DND-41 (cell line): ENCODE results near the gene SLC2A9.

Source experiments
- ATAC-seq: fragments of 200-7000 bp; cut with Tn5 transposase; 3 replicates; pipeline ENCODE4 v1.9.1; 2021; ENCODE audit warnings: low read depth; ENCODE audit not compliant: insufficient read depth
- DNase-seq: peaks from one replicate; pipeline ENCODE4 v3.0.0-alpha.2; 2020
- H2AFZ ChIP-seq: 2 replicates; pipeline ENCODE4 v1.6.0; 2012; ENCODE audit warnings: low read depth, low read length
- H3K27ac ChIP-seq: 2 replicates; pipeline ENCODE4 v1.5.1; 2012; ENCODE audit warnings: low read length, inconsistent platforms
- H3K27me3 ChIP-seq: fragments of 200-600 bp; sonication (generic); 2 replicates; pipeline ENCODE4 v1.6.0; 2012; ENCODE audit warnings: low read length, mild to moderate bottlenecking, inconsistent platforms; ENCODE audit not compliant: insufficient read depth, poor library complexity
- H3K36me3 ChIP-seq: 2 replicates; pipeline ENCODE4 v1.5.1; 2012; ENCODE audit warnings: low read length, inconsistent platforms; ENCODE audit not compliant: insufficient read depth
- H3K4me1 ChIP-seq: 2 replicates; pipeline ENCODE4 v1.5.1; 2012; ENCODE audit warnings: mild to moderate bottlenecking, low read length; ENCODE audit not compliant: insufficient read depth
- H3K4me2 ChIP-seq: 2 replicates; pipeline ENCODE4 v1.6.0; 2012; ENCODE audit warnings: mild to moderate bottlenecking, moderate library complexity, low read length, inconsistent platforms; ENCODE audit not compliant: insufficient read depth
- H3K4me3 ChIP-seq, 2 experiments: fragments of 200-600 bp in 1 of 2; shearing (Covaris generic) in 1 of 2; 2 replicates each; pipeline ENCODE4 v1.5.1; 2012 to 2016; ENCODE audit warnings: inconsistent platforms in 2 of 2, low read length in 2 of 2, mild to moderate bottlenecking in 2 of 2, low read depth in 1 of 2, moderate library complexity in 1 of 2
- H3K79me2 ChIP-seq: 2 replicates; pipeline ENCODE4 v1.6.0; 2012; ENCODE audit warnings: low read length, inconsistent platforms; ENCODE audit not compliant: insufficient read depth
- H3K9ac ChIP-seq: 2 replicates; pipeline ENCODE4 v1.6.0; 2012; ENCODE audit warnings: low read depth, mild to moderate bottlenecking, inconsistent platforms, low read length, moderate library complexity
- H3K9me3 ChIP-seq: 2 replicates; pipeline ENCODE4 v1.5.1; 2012; ENCODE audit warnings: low read length, moderate library complexity, mild to moderate bottlenecking, inconsistent platforms; ENCODE audit not compliant: insufficient read depth, severe bottlenecking
- H4K20me1 ChIP-seq: 2 replicates; pipeline ENCODE4 v1.6.0; 2012; ENCODE audit warnings: low read length; ENCODE audit not compliant: insufficient read depth
- EZH2 ChIP-seq: IDR thresholded peaks from 3 replicates; pipeline ENCODE4 v1.6.1; 2012; ENCODE audit warnings: borderline replicate concordance, low read depth, mild to moderate bottlenecking, moderate library complexity, low read length, inconsistent platforms; ENCODE audit not compliant: severe bottlenecking
- TF ChIP-seq, protein P1 (sequence below): IDR thresholded peaks from 2 replicates; pipeline ENCODE4 v1.5.1; 2012; ENCODE audit warnings: borderline replicate concordance, low read length, moderate library complexity, mild to moderate bottlenecking; ENCODE audit not compliant: poor library complexity, severe bottlenecking; ENCODE audit errors: extremely low read depth

SLC2A9 gene

DNA sequence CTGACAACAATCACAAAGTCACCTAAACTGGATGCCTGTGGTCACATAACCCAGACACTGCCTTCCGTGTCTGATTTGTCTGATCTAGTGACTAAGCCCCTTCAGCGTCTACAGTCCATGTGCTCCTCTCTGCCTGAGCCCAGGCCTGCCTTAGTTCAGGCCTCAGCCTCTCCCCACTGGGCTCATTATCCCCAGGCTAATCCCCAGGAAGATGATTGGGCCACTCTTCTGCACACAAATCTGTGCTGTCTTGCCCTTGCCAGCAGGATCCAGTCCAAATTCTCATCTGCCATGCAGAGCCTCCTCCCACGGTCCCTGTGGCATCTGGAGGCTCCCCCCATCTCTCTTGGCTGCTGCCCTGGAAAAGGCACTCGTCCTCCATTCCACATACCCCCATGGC lies 96.5 kb downstream of the SLC2A9 start:
- Histone ChIP-seq H3K4me2 (no peak overlapping the region), H3K4me1 (no peaks in the 10 kb centered on the region), H3K9ac (no peak overlapping the region), H3K27ac (no peak overlapping the region), H4K20me1 (no peaks in the 10 kb centered on the region), H3K79me2 (no peaks in the 10 kb centered on the region), H3K27me3 (no peaks in the 10 kb centered on the region), H2AFZ (no peak overlapping the region), H3K9me3 (no peaks in the 10 kb centered on the region), H3K4me3 (no peak overlapping the region), H3K36me3 (no peaks in the 10 kb centered on the region)
- TF ChIP-seq, protein P1, sequence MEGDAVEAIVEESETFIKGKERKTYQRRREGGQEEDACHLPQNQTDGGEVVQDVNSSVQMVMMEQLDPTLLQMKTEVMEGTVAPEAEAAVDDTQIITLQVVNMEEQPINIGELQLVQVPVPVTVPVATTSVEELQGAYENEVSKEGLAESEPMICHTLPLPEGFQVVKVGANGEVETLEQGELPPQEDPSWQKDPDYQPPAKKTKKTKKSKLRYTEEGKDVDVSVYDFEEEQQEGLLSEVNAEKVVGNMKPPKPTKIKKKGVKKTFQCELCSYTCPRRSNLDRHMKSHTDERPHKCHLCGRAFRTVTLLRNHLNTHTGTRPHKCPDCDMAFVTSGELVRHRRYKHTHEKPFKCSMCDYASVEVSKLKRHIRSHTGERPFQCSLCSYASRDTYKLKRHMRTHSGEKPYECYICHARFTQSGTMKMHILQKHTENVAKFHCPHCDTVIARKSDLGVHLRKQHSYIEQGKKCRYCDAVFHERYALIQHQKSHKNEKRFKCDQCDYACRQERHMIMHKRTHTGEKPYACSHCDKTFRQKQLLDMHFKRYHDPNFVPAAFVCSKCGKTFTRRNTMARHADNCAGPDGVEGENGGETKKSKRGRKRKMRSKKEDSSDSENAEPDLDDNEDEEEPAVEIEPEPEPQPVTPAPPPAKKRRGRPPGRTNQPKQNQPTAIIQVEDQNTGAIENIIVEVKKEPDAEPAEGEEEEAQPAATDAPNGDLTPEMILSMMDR, result no peak
- no peak for TF ChIP-seq EZH2
- no peak for DNase-seq
- no peak for ATAC-seq

GRCh38 chr4:9923195-9923812 lies 98.0 kb downstream of the SLC2A9 start:
- Histone ChIP-seq H3K27ac (no peak overlapping the region), H3K4me1 (no peaks in the 10 kb centered on the region), H3K9me3 (no peaks in the 10 kb centered on the region), H3K27me3 (no peaks in the 10 kb centered on the region), H2AFZ (no peak overlapping the region), H3K4me2 (no peak overlapping the region), H3K4me3 (no peak overlapping the region), H4K20me1 (no peaks in the 10 kb centered on the region), H3K9ac (no peak overlapping the region), H3K36me3 (no peaks in the 10 kb centered on the region), H3K79me2 (no peaks in the 10 kb centered on the region)
- ATAC-seq (no peak), DNase-seq (no peak)
- TF ChIP-seq, protein P1, result no peak
- no peak for TF ChIP-seq EZH2

GRCh38 chr4:9921326-9921725 lies 100.0 kb downstream of the SLC2A9 start:
- H3K27ac ChIP-seq, result no peak overlapping the region
- DNase-seq (no peak), ATAC-seq (no peak)
- H2AFZ ChIP-seq, result no peak overlapping the region
- H3K79me2 ChIP-seq, result no peaks in the 10 kb centered on the region
- TF ChIP-seq, protein P1, result no peak
- no peak for TF ChIP-seq EZH2
- H3K27me3 ChIP-seq, result no peaks in the 10 kb centered on the region
- no peaks in the 10 kb centered on the region for H3K4me1 ChIP-seq
- no peak overlapping the region for H3K4me2 ChIP-seq
- H4K20me1 ChIP-seq, result no peaks in the 10 kb centered on the region
- H3K9me3 ChIP-seq, result no peaks in the 10 kb centered on the region
- no peak overlapping the region for H3K9ac ChIP-seq
- no peak overlapping the region for H3K4me3 ChIP-seq
- no peaks in the 10 kb centered on the region for H3K36me3 ChIP-seq

DNA sequence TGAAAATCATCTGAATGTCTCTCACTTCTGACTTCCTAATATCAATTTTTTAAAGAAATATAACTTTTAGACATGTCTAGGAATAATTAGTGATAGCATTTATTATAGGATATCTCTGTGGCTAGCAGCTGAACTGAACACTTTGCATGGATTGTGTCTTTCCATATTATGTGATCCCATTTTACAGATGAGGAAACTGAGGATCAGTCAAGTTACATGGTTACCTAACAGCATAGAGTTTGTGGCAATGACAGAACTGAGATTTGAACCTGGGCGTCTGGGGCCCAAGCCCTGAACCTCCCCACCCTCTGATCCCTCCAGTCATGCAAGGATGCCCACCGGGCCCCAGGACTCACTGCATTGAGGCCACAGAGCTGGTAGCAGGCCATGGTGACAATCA lies 101.3 kb downstream of the SLC2A9 start:
- Histone ChIP-seq H3K4me1 (no peaks in the 10 kb centered on the region), H3K36me3 (no peaks in the 10 kb centered on the region), H3K4me2 (no peak overlapping the region), H3K27ac (no peak overlapping the region), H3K9ac (no peak overlapping the region), H3K4me3 (no peak overlapping the region), H3K79me2 (no peaks in the 10 kb centered on the region), H2AFZ (no peak overlapping the region), H3K27me3 (no peaks in the 10 kb centered on the region), H4K20me1 (no peaks in the 10 kb centered on the region), H3K9me3 (no peaks in the 10 kb centered on the region)
- no peak for DNase-seq
- no peak for ATAC-seq
- TF ChIP-seq, protein P1, result no peak
- TF ChIP-seq EZH2, result no peak
